ENCODE data around the gene CCDC57.

- TF ChIP-seq CTCF (conservative IDR thresholded peaks at IDR 0.05; ENCODE audit: low read depth, low read length) (no peak), EZH2 (IDR thresholded peaks at IDR 0.05; ENCODE audit: low read length, unreplicated experiment) (no peak), EZH2phosphoT487 (IDR thresholded peaks at IDR 0.05; ENCODE audit: borderline replicate concordance, low read length) (no peak)
Measured at GRCh38 chr17:82080789-82081464, 131.7 kb downstream of the CCDC57 start.
